ENCODE data around the gene FNIP2.
A peak's percentile ranks its signal among the peaks of the same experiment; 100 is the strongest.

FNIP2 gene

DNA sequence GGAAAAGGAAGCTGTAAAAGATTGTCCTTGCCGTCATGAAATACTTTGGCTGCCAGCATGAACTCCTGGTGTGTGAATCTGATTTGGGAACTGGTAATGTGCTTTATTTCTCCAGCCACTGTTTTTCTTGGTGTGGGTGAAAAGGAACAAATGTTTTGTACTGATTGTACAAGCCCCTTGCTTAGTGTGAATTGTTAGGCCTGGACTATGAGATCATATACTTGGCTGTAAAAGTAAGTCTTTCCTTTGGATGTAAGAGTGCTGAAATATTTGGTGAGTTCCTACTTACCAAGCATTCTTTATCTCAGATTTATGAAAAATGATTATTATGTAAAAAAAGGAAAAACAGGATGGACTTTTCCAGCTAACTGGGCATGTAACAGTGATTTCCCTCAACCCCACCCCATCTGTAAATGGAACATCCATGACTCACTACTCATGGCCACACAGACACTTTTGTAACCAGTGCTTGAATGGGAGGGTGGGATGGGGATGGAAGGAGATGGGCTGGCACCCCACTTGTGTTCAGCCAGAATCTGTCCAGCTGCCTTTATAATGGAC, 6.3 kb downstream of the FNIP2 start:
- TF ChIP-seq, protein P1, sequence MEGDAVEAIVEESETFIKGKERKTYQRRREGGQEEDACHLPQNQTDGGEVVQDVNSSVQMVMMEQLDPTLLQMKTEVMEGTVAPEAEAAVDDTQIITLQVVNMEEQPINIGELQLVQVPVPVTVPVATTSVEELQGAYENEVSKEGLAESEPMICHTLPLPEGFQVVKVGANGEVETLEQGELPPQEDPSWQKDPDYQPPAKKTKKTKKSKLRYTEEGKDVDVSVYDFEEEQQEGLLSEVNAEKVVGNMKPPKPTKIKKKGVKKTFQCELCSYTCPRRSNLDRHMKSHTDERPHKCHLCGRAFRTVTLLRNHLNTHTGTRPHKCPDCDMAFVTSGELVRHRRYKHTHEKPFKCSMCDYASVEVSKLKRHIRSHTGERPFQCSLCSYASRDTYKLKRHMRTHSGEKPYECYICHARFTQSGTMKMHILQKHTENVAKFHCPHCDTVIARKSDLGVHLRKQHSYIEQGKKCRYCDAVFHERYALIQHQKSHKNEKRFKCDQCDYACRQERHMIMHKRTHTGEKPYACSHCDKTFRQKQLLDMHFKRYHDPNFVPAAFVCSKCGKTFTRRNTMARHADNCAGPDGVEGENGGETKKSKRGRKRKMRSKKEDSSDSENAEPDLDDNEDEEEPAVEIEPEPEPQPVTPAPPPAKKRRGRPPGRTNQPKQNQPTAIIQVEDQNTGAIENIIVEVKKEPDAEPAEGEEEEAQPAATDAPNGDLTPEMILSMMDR (IDR thresholded peaks at IDR 0.05; ENCODE audit: low read depth, low read length, missing control alignments): no peak
- DNase-seq (ENCODE audit: low read depth): no peak
- H3K4me3 ChIP-seq (ENCODE audit: low read depth, low read length): no peak overlapping the region

DNA sequence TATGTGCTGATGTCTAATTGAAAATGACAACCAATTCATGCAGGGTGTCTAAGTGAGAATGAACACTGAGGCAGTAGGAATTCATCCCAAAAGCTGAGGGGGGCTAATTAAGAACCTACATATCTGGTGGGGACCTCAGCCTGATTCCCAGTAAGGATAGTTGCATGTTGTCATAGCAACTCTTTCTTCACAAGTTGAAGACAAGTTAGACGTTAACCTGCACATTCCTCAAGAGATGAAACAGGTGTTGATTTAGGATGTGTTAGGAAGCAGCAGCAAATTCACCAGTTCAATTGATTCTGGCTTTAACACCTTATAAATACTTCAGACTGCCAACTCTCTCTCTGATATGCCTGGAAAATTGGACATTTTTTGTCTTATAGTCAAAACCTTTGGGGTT, 7.3 kb downstream of the FNIP2 start:
- TF ChIP-seq, protein P1 (IDR thresholded peaks at IDR 0.05; ENCODE audit: low read depth, low read length, missing control alignments): no peak
- DNase-seq (ENCODE audit: low read depth): no peak
- H3K4me3 ChIP-seq (ENCODE audit: low read depth, low read length): no peak overlapping the region

DNA sequence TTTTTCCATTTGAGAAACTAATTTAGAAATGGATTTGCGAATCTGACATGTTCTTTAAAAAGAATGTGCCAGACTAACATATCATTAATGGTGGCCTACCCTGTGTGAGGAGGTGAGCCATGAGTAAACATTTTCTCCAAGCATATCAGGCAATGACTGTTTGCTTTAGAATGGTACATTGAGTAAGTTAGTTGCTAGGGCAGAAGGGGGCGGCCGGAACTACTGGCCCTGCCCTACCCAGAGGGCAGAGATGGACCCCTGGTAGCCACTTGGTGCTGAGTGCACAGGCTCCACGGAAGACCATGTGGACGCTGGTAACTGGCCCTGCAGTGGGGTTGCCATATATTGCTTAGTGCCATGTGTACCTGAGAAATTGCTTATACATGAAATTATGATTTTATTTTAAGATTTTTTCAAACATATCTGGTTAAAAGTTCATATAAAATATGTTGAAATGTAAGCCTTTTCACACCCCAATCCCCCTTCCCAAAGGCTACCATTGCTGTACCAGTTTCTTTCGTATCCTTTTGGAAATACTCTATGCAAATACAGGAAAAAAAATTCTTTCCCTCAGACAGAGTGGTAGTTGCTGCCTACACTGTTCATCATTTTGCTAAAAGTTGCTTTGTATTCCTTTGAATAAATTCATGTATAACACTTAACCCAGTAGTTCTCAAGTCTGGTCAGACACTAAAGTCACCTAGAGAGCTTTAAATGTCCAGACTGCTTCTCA, 8.8 kb downstream of the FNIP2 start:
- no peak overlapping the region for H3K4me3 ChIP-seq (ENCODE audit: low read depth, low read length)
- DNase-seq (ENCODE audit: low read depth): no peak
- TF ChIP-seq, protein P1 (IDR thresholded peaks at IDR 0.05; ENCODE audit: low read depth, low read length, missing control alignments): no peak

DNA sequence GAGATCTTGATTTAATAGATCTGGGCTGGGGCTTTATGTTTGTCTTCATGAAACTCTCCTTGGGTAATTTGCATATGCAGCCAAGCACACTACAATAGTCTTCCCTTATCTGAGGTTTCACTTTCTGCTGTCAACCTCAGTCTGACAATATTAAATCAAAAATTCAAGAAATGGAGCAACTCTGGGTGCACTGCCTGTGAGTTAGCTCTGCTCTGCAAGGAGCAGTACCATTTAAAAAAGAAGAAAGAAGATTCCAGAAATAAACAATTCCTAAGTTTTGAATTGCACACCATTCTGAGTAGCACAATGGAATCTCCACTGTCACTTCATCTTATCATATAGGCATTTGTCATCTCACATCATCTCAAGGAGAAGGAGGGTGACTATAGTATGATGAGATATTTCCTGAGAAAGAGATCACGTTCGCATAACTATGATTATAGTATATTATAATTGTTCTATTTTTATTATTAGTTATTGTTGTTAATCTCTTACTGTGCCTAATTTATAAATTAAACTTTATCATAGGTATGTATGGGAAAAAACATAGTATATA, 9.4 kb downstream of the FNIP2 start:
- TF ChIP-seq, protein P1 (IDR thresholded peaks at IDR 0.05; ENCODE audit: low read depth, low read length, missing control alignments): no peak
- peak; percentile 38 for DNase-seq (ENCODE audit: low read depth)
- H3K4me3 ChIP-seq (ENCODE audit: low read depth, low read length): no peak overlapping the region; the same call in 1 of the 2 replicates

- DNase-seq (ENCODE audit: low read depth): no peak
- TF ChIP-seq, protein P1 (IDR thresholded peaks at IDR 0.05; ENCODE audit: low read depth, low read length, missing control alignments): no peak
- no peak overlapping the region for H3K4me3 ChIP-seq (ENCODE audit: low read depth, low read length)
Measured at GRCh38 chr4:158778712-158779111, 9.9 kb downstream of the FNIP2 start.

DNA sequence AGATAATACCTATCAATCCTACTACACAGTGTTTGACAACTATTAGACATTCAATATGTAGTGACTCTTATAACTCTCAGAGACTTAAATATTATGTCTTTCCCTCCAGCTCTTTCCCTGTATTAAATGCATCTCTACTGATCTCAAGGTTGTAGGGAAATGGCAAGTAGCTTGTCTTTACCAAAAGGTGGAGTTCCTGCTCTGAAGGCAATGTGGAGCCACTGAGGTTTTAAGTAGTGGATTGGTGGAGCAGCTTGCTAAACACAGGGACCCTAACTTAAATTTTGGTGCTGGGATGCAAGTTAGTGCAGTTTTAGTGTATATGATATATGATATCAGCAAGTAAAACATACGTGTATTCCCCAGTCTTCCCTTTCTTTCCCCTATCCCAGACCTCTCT, 13.1 kb downstream of the FNIP2 start:
- TF ChIP-seq, protein P1 (IDR thresholded peaks at IDR 0.05; ENCODE audit: low read depth, low read length, missing control alignments): no peak
- no peak overlapping the region for H3K4me3 ChIP-seq (ENCODE audit: low read depth, low read length)
- DNase-seq (ENCODE audit: low read depth): no peak

Measured in GM12864 (cell line).